ENCODE data around the gene THSD7B.
A peak's percentile ranks its signal among the peaks of the same experiment; 100 is the strongest.

DNA sequence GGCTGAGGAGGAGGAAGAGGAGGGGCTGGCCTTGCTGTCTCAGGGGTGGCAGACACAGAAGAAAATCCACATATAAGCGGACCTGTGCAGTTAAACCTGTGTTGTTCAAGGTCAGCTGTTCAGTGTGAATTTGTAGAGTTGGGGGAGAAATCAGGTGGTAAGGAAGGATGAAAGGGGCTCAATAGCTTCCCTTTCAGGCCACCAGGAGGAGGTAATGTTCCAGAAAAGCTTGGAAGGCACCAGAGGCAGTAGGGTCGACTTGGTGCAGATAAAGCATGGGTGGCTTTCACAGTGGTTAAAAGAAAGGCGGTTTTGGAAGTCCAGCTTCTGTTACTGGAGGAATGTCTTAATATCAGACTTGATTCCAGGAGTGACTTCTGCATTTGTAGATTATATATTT lies 167.4 kb downstream of the THSD7B start:
- TF ChIP-seq, protein P1, sequence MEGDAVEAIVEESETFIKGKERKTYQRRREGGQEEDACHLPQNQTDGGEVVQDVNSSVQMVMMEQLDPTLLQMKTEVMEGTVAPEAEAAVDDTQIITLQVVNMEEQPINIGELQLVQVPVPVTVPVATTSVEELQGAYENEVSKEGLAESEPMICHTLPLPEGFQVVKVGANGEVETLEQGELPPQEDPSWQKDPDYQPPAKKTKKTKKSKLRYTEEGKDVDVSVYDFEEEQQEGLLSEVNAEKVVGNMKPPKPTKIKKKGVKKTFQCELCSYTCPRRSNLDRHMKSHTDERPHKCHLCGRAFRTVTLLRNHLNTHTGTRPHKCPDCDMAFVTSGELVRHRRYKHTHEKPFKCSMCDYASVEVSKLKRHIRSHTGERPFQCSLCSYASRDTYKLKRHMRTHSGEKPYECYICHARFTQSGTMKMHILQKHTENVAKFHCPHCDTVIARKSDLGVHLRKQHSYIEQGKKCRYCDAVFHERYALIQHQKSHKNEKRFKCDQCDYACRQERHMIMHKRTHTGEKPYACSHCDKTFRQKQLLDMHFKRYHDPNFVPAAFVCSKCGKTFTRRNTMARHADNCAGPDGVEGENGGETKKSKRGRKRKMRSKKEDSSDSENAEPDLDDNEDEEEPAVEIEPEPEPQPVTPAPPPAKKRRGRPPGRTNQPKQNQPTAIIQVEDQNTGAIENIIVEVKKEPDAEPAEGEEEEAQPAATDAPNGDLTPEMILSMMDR (IDR thresholded peaks at IDR 0.05; ENCODE audit: poor library complexity, severe bottlenecking), result peak; percentile 39
- TF ChIP-seq POLR2AphosphoS5 (IDR thresholded peaks at IDR 0.05), result no peak
- TF ChIP-seq EZH2 (IDR thresholded peaks at IDR 0.05; ENCODE audit: borderline replicate concordance, insufficient read depth, low read length, poor library complexity, severe bottlenecking), result no peak
